NCI-H2227 treated with DMSO at 0.1 percent for 48 hours (cell line): Measurements from ENCODE around the gene CPXM1.

Experiments
- DNase-seq: peaks from one replicate; lab custom pipeline; 2025; lab: John Stamatoyannopoulos, UW

Gene CPXM1

GRCh38 chr20:2748551-2749342 is 51.7 kb downstream of the CPXM1 start:
- no peak for DNase-seq

- DNase-seq, result no peak
Measured at GRCh38 chr20:2747676-2748235, 52.7 kb downstream of the CPXM1 start.

GRCh38 chr20:2746636-2747265 is 53.7 kb downstream of the CPXM1 start:
- no peak for DNase-seq

GRCh38 chr20:2745936-2746635 is 54.3 kb downstream of the CPXM1 start:
- DNase-seq, result no peak

- DNase-seq, result no peak
Measured at GRCh38 chr20:2745060-2745910, 55.1 kb downstream of the CPXM1 start.
